GM12865 (cell line): Measurements from ENCODE around the gene DUSP10.

Source experiments
- DNase-seq: peaks from one replicate; pipeline ENCODE4 v3.0.0; 2010; ENCODE audit warnings: low read depth
- H3K4me3 ChIP-seq: 2 replicates; pipeline ENCODE4 v1.5.1; 2011; ENCODE audit warnings: mild to moderate bottlenecking, low read depth, low read length, control low read depth
- TF ChIP-seq, protein P1 (sequence below): IDR thresholded peaks from 2 replicates; pipeline ENCODE4 v1.5.1; 2011; ENCODE audit warnings: low read length, control low read depth, low read depth, inconsistent platforms; ENCODE audit not compliant: insufficient read depth; ENCODE audit errors: missing control alignments

Gene DUSP10

DNA sequence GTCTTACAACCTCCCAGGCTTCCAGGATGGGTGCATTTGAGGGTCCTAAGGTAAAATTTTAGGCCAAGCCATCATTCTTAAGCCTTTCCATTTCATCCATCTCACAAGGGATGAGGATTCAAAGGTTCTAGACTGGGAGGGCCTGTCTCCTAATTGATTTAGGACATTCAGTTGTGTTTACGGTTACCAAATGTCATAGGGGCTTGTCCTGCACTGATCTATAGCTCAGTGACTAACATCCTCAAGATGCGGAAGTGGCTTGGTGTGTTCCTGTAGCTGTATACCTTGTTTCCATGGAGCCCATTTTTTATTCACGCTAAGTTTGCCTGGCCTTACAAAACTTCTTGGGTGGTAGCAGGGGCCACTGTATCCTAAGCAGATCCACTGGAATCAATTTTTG, 52.8 kb downstream of the DUSP10 start:
- TF ChIP-seq, protein P1, sequence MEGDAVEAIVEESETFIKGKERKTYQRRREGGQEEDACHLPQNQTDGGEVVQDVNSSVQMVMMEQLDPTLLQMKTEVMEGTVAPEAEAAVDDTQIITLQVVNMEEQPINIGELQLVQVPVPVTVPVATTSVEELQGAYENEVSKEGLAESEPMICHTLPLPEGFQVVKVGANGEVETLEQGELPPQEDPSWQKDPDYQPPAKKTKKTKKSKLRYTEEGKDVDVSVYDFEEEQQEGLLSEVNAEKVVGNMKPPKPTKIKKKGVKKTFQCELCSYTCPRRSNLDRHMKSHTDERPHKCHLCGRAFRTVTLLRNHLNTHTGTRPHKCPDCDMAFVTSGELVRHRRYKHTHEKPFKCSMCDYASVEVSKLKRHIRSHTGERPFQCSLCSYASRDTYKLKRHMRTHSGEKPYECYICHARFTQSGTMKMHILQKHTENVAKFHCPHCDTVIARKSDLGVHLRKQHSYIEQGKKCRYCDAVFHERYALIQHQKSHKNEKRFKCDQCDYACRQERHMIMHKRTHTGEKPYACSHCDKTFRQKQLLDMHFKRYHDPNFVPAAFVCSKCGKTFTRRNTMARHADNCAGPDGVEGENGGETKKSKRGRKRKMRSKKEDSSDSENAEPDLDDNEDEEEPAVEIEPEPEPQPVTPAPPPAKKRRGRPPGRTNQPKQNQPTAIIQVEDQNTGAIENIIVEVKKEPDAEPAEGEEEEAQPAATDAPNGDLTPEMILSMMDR: no peak
- DNase-seq: no peak
- no peak overlapping the region for H3K4me3 ChIP-seq

- no peak overlapping the region for H3K4me3 ChIP-seq
- DNase-seq: no peak
- TF ChIP-seq, protein P1: no peak
These were observed 53.4 kb downstream of the DUSP10 start for GRCh38 chr1:221688488-221688843.

- TF ChIP-seq, protein P1: no peak
- no peak overlapping the region for H3K4me3 ChIP-seq
- peak; percentile 26 for DNase-seq
These were observed 53.9 kb downstream of the DUSP10 start for GRCh38 chr1:221687836-221688487.

GRCh38 chr1:221683681-221684080, 58.2 kb downstream of the DUSP10 start:
- H3K4me3 ChIP-seq: no peak overlapping the region
- TF ChIP-seq, protein P1: no peak
- no peak for DNase-seq

DNA sequence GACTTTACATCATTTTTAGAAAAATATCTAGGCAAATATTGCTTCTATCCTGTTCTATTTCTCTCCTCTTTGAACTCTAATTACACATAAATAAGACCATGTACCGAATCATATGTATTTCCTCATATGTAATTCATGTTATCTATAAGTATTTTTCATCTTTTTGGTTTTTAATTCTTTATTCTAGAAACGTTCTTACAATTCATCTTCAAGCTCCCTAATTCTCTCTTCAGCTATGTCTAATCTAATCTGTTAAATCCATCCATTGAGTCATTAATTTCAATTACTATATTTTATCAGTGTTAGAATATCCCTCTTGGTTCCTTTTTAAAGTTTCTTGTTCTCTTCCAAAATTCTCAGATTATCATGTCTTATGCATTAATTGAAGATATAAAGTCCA, 61.8 kb downstream of the DUSP10 start:
- TF ChIP-seq, protein P1: no peak
- DNase-seq: no peak
- no peak overlapping the region for H3K4me3 ChIP-seq

DNA sequence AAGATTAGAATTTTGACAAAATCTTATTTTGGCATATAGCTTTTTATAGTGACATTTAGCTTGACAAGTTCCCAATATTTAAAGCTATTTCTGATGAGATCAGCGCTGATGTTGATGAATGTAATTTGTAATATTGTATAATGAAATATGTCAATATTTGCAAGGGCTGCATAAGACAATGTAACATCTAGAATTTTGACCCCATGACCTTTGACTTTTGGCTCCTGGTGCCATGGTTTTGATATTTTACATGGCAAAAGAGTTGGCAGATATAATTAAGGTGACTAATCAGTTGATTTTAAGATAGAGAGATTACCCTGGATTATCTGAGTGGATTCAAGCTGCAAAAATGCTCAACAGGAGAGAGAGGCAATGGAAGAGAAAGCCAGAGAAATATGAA, 63.9 kb downstream of the DUSP10 start:
- TF ChIP-seq, protein P1: no peak
- DNase-seq: no peak
- no peak overlapping the region for H3K4me3 ChIP-seq
